NOMO-1 treated with DMSO at 0.1 percent for 48 hours (cell line): ENCODE results near the gene CIDEB.

Experiments
- DNase-seq: peaks from one replicate; lab custom pipeline; 2025; ENCODE audit not compliant: unreplicated experiment; lab: John Stamatoyannopoulos, UW

Gene CIDEB

DNA sequence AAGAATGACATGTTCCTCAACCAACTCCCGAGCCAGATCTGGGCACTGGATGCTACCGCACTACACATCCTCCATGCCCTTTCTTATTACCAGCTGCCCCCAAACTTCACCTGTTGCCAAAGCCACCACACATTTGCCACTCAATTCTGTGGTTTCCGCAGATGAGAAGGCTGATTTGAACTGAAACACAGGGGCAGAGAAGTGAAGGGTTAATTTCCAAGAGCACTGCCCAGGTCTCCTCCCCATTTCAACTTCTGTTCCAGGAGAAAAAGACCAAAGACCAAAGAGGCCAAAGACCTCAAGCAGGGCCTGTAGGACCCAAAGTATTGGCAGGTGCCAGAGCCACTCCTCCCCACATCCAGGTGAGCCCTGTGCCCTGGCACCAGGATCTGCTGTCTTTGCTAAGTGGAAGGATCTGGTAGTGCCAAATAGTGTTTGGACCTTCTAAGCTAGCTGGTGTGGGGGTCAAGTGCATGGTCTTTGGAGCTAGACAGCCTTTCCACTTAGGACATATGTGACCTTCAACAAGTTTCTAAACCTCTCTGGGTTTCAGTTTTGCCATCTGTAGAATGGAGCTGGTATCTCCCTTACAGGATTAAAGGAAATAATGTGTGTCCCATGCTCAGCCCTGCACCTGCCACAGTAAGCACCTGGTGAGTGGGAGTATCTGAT, 16.2 kb downstream of the CIDEB start:
- DNase-seq: no peak

DNA sequence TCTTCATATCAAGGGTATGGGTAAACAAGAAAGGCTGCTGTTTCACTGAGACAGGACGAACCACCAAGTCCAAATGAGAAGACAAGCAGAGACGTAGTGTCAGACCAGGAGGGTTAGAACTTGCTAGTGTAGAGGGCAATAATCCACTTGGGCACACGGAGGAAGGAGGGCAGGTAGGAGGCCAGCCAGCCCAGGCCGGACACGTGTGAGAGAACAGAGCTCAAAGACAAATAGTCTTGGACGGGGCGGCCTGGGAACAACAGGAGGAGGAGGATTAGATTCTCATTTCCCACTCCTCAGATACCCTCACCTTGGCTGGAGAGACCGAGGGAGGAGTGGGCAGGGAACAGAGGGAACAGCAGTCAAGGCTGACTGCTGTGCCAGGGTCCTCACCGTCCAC, 17.0 kb downstream of the CIDEB start:
- no peak for DNase-seq

DNA sequence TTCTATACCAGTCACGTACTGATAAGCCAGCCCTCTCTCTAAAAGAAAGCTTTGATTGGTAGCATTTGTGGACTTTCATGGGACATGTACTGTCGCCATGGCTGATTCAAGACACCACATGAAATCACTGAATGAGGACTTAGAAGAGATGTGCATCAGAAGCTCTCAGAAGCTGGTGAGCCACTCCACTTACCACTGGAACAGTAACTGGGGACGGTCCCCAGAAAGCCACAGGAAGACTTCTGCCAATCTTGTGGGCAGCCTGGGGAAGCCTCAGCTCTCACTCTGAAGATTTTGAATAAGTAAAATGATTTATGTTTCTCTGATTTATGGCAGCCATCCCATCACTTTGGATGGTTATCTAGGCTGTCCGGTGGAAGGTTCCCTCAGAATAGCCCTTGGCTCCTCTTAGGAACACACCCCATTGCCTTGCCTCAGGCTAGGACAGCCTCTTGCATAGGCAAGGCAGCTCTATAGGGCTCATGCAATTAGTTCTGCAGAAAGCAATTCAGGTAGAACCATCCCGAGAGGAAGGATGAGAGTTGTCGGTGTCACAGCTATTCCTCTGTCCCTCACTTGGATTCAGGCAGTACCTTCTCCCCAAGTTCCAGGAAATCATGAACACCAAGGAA, 18.0 kb downstream of the CIDEB start:
- no peak for DNase-seq

DNA sequence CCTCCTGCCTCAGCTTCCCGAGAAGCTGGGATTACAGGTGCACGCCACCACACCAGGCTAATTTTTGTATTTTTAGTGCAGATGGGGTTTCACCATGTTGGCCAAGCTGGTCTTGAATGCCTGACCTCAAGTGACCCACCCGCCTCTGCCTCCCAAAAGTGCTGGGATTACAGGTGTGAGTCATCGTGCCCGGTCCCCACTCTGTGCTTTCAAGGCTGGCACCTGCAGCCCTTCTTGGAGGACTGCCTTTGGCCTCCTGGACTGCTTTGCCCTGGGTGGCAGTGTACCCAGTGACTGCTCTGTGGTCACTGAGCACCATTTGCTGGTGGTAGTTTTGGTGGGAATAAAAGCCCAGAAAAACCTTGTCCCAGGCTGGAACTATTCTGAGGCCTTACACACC, 20.8 kb downstream of the CIDEB start:
- no peak for DNase-seq

DNA sequence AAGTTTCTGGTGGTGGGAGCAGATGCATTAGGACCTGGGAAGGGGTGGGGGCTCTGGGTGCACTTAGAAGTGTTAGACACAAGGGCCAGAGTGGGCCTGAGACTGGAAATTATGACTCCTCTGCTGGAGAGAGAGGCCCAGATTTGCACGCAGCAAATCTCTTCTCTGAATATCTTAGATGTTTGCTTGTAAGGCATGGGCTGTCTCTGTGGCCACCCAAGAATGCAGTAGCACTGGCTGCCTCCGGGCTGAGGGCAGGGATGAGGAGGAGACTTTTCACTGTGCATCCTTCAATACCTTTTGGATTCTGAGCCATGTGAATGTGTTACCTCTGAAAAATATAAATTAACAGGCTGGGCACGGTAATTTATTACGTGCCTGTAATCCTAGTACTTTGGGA, 22.4 kb downstream of the CIDEB start:
- no peak for DNase-seq

DNA sequence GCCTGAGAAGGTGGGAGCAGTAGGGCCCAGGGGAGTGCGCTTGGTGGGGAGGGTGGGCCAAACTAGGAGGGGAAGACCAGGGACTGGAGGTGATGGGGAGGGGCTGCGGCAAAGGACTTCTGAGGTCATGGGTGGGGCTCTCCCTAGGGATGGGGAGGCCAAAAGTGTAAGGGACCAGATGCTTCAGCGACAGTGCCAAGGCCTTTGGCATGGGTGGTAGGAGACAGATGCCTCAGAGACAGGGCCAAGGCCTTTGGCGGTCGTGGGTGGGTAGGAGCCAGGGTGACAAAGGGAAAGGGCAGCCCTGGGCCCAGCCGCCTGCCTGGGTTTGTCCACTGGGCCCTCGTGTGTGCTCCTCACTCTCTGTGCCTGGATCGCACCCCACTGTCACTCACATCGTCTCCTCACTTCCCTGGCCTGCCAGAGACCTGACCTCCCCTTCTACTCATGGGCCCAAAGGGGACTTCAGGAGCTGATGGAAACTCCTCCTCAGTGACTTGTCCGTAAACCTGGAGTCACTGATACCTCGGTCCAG, 23.2 kb downstream of the CIDEB start:
- DNase-seq: no peak

DNA sequence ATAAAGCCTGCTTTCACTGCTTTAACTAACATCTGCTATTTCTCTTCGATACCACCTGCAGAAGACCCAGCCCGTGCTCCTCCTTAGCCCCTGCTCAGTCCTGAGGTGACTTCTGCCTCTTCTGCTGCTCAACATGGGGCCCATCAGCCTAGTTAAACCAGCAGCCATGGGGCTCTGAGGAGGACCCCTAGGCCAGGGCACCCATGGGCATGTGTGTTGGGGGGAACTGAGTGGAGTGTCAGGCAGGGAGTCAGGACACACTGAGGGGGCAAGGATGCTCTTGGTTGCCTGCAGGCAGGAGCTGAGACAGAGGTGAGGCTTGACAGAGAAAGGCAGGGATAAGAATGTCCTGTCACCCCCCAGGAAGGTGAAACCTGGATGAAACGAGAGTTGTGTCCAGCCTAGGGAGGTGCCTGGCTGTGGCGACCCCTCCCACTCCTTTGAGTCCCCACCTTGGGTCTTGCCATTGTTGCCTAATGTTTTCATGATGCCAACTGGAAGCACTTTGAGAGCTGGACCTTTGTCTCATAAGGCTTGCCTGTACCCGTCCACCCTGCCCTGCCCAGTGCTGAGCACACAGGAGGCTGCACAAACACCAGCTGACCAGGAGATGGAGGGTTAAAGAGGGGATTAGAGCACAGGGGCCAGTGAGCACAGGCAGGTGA, 23.8 kb downstream of the CIDEB start:
- DNase-seq: no peak

DNA sequence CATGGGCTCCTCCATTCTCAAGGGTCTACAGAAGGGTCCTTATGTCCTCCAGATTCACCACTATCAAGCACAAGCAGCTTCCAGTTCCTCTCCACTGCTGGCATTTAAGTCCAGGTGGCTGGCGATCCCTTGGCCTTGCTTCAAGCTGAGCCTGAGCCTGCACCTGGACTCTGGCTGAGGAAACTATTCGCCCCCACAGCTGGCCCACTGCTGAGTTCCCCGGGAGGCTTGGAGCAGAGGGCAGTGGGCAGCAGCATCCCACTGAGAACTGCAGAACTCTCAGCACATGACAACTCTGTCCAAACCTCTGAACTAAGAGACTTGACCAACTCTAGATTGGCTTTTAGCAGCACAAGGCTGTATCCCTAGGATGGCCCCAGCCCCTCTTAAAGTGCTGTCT, 25.0 kb downstream of the CIDEB start:
- no peak for DNase-seq

DNA sequence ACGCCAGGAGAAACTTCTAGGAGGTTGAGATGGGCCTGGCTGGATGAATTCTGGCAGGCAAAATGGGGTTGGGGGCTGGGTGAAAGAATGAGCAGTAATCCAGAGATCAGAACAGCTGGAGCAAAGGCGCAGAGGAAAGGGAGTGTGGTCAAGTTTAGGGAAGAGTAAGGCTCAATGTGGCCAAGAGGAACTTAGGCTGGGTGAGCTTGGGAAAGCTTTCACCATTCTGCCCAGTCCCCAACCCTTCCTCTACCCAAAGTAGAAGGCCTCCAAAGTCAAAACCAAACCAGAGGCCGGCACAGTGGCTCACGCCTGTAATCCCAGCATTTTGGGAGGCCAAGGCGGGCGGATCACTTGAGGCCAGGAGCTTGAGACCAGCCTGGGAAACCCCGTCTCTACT, 26.1 kb downstream of the CIDEB start:
- DNase-seq: no peak

DNA sequence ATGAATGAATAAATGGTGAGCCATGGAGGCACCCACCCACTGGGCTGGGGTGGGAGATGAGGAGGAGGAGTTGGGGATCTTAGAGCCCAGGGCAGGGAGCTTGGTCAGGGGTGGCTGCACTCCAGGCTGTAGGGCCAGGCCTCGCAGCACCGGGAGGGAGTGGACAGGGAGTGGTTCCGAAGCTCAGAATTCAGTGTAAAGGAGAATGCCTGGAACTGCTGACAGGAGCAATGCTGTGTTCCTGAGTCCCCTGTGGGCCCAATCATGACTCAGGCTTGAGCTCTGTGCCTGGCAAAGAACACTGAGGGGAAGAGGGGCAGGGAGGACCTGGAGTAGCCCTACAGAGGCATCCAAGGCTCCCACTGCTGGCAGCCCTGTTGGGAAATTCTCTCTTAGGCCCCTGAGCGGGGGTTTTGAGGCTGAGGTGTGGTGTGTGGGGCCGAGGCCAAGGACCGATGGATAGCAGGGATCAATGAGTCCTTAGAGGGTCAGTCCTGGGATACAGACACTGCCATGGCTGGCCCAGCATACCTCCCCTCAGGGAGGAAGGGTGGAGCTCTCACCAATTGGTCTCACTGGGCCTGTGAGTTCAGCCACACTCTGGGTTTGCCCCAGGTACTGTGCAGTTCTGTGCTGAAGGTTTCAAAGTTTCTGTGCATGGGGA, 26.8 kb downstream of the CIDEB start:
- DNase-seq: no peak

DNA sequence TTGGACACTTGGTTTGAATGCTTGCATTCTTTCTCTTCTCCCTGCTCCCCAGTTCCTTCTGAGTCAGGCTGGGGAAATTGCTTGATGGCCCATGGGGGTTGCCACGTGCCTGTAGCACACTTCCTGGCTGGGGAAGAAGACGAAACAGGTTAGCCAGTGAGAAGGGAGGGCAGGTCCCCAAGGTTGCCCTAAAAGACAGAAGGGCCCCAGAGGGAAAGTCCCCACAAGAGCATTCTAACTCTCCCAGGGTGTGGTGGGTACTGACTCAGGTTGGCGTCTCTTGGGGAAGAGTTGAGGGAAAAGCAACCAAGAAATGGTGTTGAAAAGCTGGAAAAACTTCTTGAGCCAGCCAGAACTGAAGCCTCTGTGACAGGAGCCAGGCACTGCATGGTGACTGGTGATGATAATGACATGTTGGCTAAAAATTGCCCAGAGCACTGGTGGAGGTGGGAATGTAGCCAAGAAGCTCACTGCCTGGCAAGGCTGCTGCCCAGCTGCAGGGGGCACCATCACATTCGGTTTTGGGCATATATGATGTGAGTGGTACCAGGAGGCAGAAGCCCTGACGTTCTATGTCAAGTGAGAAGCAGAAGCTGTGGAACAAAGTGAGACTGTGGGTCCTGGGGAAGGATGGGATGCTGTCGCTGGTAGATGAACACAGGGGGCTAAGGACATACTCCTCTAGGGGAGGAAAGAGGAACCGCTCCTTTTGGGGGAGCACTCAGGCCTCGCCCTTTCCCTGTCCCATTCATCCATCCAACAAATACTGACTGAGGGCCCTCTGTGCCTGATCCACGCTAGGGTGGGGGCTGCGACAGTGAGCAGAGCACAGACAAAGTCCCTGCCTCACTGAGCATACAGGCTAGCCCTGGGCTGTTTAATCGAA, 28.2 kb downstream of the CIDEB start:
- DNase-seq: peak; percentile 12

DNA sequence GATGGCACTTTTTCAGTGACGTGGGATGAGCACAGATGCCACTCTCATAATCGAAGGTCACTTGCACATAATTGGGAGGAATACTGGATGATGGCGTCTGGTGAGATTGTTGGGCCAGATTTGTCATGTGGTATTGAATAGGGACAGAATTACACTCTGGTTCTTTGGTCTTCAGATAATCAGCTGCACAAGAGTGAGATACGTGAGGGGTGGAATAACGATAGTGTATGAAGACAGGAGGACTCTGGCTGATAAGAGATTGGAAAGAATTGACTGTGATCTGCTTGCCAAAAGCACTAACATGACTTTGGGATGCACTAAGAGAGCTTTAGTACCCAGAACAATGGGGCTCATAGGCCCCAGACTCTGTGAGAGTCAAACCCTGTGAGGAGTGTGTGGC, 29.4 kb downstream of the CIDEB start:
- DNase-seq: no peak

DNA sequence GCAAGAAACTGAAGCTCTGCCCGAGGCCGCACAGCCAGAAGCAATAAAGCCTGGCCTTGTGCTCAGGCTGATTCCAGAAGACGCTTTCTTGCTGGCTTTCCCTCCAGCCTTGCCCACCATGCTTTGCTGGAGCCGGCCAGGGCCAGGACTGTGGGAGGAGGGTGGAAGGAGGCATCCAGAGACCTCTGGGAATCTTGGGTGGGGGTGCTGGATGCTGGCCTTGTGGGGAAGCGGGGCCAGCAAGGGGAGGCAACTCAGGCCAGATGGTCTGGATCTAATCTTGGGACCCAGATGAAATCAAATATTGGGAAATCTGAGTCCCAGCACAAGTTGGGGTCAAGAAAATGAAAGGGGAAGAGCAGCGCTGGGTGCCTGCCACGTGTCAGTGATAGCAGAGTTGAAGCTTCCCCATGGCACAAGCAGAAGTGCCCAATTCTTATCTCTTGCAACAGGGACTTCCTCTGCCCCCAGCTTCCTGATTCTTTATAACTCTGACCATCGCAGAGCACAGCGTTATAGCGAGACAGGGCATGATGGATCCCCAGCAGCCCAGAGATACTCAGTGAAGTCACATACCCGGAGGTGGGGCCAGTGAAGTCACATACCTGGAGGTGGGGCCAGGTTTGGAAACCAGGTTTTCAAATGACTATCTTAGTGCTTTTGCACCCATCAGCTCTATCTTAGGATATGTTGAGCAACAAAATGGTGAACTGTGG, 30.0 kb downstream of the CIDEB start:
- peak; percentile 90 for DNase-seq

DNA sequence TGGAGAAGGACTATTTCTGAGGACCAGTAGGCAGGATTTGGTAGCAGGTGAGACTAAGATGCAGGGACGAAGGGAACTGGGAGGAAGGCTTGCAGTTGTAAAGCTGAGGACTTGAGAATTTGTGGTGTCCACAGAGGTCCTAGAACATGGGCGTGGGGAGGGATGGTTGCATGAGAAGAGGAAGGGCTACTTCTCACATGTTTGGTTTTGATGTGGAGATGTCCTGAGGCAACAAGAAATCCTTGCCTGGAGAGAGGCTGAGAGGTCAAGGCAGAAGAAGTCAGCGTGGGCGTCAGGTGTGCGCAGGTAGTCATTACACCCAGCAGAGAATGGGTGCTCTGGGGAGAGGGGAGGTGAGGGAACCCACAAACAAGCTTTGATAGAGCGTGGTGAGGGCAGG, 30.7 kb downstream of the CIDEB start:
- DNase-seq: no peak

DNA sequence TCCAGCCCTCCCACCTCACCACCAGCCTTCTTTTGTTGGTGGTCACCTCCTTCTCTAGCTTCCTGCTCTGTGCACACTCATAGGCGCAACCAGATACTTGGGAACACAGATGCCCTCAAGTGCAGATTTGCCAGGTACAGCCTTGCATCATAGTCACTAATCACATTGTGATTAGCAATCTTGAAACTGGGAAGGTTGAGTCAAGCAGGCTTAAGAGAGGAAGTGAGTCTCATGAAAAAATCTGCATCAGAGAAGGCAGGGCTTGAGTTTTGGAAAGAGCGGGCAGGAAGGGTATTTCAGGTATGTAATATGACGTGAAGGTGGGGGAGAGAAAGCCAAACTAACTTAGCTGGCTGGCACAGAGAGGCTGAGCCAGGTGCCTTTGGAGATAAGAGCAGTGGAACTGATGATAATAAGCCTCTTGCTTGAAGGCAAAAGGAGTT, 33.7 kb downstream of the CIDEB start:
- peak; percentile 88 for DNase-seq

DNA sequence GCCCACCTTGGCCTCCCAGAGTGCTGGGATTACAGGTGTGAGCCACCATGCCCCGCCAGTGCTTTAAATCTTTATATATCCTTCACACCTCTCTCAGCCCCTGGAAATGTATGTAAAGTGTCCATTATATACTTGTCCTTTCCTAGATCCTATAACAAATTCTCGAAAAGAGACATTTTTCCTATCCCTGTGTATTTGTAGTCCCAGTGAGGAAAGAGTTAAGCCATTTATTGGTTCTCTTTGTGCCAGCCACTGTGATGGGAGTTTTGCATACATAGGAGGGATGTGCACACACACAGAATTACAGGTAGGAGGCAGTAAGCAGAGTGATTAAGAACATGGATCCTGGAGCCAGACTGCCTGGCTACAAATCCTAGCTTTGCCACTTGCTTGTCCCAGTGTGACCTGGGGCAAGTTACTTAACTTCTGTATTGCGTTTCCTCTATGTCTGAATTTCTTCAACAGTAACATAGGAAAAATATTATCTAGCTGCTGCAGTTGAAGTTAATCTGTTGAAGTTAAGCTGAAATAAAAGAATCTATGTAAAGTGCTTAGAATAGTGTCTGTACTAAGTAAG, 34.3 kb downstream of the CIDEB start:
- no peak for DNase-seq

DNA sequence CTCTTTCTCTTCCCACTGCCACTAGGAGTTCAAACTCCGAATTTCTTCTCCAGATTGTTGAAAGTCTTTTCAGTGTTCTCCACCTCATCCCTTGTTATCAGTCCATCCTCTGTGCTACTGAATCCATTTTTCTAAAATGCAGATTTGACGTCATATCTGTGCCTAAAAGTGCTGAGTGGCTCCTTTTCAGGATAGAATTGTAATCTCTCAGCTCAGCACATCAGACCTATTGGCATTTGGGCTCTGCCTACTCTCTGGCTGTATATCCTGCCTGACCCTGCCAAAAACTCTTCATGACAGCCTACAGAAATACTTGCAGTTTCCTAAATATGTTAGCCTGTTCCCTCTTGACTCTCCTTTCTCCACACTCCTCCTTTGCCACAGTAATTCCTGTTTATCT, 35.3 kb downstream of the CIDEB start:
- DNase-seq: no peak

DNA sequence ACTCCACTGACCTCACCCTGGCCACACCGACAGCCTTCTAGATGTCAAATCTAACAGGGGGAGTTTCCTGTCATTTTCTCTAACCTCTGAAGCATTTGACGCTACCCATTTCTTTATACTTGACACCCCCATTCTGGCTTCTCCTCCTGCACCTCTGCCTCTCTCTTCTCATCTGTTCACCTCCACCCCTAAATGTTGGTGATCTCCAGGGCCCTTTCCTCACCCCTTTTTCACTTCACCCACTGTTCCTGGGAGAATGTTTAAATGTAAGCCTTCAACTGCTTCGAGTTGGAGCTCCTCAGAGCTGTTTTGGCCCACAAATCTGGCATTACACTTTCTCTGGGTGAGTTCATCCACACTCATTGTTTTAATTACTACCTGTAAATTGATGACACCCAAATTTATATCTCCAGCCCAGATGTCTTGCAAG, 35.9 kb downstream of the CIDEB start:
- DNase-seq: no peak

DNA sequence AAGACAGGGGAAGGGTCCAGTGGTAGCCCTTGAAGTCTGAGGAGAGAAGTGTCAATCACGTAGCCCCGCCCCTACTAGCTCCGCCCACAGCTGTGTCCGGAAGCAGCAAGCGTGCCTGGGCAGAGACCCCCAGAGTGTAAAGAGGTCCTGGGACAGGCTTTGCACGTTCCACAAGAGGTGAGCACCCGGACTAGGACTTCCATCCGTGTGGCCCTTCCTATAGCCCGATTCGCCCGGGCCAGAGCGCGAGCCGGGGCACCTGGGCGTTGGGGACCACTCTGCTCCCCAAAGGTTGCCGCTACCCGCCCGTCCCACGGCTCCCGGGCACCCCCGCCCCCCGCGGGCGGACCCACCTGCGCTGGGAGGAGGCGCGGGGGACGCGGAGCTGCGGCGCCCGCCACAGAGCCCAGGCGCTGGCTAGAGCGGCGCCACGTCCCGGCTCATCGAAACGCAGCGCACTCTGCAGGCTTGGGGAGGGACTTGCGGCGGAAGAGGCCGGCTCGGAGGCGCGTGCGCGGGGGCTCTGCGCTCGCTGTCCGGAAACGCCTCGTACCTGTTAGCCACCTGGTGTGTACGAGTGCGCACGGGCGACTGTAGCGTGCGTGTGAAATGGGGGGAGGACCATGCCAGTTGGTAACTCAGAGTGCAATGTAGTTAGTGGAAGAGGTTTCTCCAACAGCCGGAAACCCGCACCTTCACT, 36.5 kb downstream of the CIDEB start, which contains the start of gene RABGGTA:
TSS of gene RABGGTA (minus strand) at position 464 of the 700 bp plus-strand sequence. CDS start 482 bp downstream, outside the sequence.
- peak; percentile 85 for DNase-seq
